AG09309 (cell line): Measurements from ENCODE around the gene ACOXL.

Experiments
- DNase-seq: peaks from one replicate; pipeline ENCODE4 v3.0.0-alpha.2; 2010; ENCODE audit warnings: low read depth
- H3K4me3 ChIP-seq: 2 replicates; pipeline ENCODE4 v1.5.1; 2011; ENCODE audit warnings: mild to moderate bottlenecking, low read depth, low read length, moderate library complexity; ENCODE audit not compliant: control insufficient read depth
- CTCF ChIP-seq: IDR thresholded peaks from 2 replicates; pipeline ENCODE4 v1.5.1; 2011; ENCODE audit warnings: mild to moderate bottlenecking, low read depth, low read length, inconsistent platforms; ENCODE audit not compliant: insufficient read depth, control insufficient read depth; ENCODE audit errors: missing control alignments

The ACOXL gene

GRCh38 chr2:110772383-110772755 lies 40.0 kb downstream of the ACOXL start:
- H3K4me3 ChIP-seq = no peak overlapping the region
- DNase-seq = no peak
- TF ChIP-seq CTCF = no peak

- DNase-seq = no peak
- no peak for TF ChIP-seq CTCF
- no peak overlapping the region for H3K4me3 ChIP-seq
These were observed 41.1 kb downstream of the ACOXL start for GRCh38 chr2:110773401-110773921.

- DNase-seq = no peak
- no peak overlapping the region for H3K4me3 ChIP-seq
- no peak for TF ChIP-seq CTCF
These were observed 42.3 kb downstream of the ACOXL start for GRCh38 chr2:110774701-110775100.

GRCh38 chr2:110777531-110778311 lies 45.3 kb downstream of the ACOXL start:
- DNase-seq = no peak
- no peak for TF ChIP-seq CTCF
- H3K4me3 ChIP-seq = no peak overlapping the region

GRCh38 chr2:110780461-110780860 lies 48.1 kb downstream of the ACOXL start:
- DNase-seq = no peak
- TF ChIP-seq CTCF = no peak
- no peak overlapping the region for H3K4me3 ChIP-seq

- DNase-seq = no peak
- no peak overlapping the region for H3K4me3 ChIP-seq
- TF ChIP-seq CTCF = no peak
These were observed 51.0 kb downstream of the ACOXL start for GRCh38 chr2:110783196-110783873.
